Mucosa of rectum (tissue), 2 donors: ENCODE data around the gene ATXN1.

Experiments used
- H3K27ac ChIP-seq, 2 donors: one replicate each; pipeline ENCODE4 v1.7.0; 2013; ENCODE audit warnings: inconsistent platforms in 2 of 2, low read depth in 2 of 2, low read length in 2 of 2
- H3K27me3 ChIP-seq, 2 donors: one replicate each; pipeline ENCODE4 v1.7.0; 2013; ENCODE audit warnings: low read length in 2 of 2; ENCODE audit not compliant: control insufficient read depth in 2 of 2, insufficient read depth in 2 of 2
- H3K36me3 ChIP-seq, 2 donors: one replicate each; pipeline ENCODE4 v1.7.0; 2013; ENCODE audit warnings: low read length in 2 of 2; ENCODE audit not compliant: control insufficient read depth in 2 of 2, insufficient read depth in 2 of 2
- H3K4me1 ChIP-seq, 2 donors: one replicate each; pipeline ENCODE4 v1.7.0; 2013; ENCODE audit warnings: low read length in 2 of 2, mild to moderate bottlenecking in 1 of 2; ENCODE audit not compliant: control insufficient read depth in 2 of 2, insufficient read depth in 2 of 2
- H3K4me3 ChIP-seq, 2 donors: one replicate each; pipeline ENCODE4 v1.7.0; 2013; ENCODE audit warnings: low read length in 2 of 2
- H3K9ac ChIP-seq, 2 donors: one replicate each; pipeline ENCODE4 v1.7.0; 2013; ENCODE audit warnings: low read length in 2 of 2, low read depth in 1 of 2, mild to moderate bottlenecking in 1 of 2
- H3K9me3 ChIP-seq, 2 donors: one replicate each; pipeline ENCODE4 v1.7.0; 2013; ENCODE audit warnings: low read length in 2 of 2; ENCODE audit not compliant: control insufficient read depth in 2 of 2
- donor health status: healthy.
- donor health status: Normal muscosa, but diverticular disease.

ATXN1 gene

DNA sequence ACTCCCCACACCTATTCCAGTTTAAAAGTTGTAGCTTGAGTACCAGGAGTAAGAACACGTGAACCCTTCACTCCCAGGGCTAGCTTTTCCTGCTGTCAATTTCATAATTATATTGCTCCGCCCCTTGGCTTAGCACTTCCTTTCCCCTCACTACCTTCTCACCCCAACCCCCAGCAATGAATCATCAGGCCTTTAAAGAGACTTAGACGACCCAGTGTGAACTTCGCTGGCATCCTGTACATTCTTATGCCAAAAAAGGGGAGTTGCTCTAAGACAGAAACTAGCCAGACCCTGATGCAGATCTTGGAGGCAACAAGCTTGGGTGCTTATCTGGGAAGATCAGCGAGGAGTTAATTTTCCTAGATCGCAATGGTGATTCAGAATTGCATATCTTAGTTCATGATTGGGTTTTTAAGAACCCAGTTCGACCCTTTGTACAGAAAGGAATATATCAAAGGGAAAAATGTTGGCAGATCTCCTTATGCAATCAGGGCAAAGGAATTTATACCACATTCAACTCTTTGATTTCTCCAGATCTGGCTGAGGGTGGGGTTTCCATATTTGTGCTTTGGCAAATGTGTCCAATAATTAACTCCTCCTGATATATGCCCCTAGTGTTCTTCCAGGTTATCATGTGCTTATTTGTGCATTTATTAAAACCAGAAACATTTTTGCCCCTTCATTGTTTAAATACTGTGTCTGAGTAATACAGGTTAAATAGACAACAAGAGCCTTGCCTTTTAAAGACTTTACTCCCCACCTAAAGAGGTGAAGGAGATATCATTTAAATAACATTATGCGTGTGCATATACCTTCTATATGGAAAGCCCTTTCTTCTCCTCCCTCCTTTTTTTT lies 8.1 kb upstream of the ATXN1 start:
- H3K4me1 ChIP-seq: peaks cover 7 to 13% of the 10 kb centered on the region in 2 donors
- no peaks in the 10 kb centered on the region for H3K36me3 ChIP-seq
- no peak overlapping the region for H3K27ac ChIP-seq
- peak overlapping the region in 1 of 2 donors; percentile 19 for H3K9ac ChIP-seq
- H3K4me3 ChIP-seq: no peak overlapping the region
- H3K9me3 ChIP-seq: no peaks in the 10 kb centered on the region
- no peaks in the 10 kb centered on the region for H3K27me3 ChIP-seq

DNA sequence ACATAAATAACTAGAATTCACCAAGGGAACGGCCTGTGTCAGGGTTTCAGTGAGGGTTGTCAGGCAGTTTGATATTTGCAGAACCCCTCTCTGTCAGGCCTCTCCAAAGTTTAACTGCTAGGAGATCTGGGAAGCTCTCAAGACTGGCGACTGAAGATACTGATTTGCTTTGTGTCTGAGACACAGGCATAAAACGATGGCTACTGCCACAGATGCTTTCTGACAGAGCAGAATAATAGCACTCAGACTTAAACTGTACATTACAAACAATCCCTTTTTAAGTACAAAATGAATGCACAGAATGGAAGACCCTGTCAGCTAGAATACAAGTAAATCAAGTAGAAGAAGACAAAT lies 7.2 kb upstream of the ATXN1 start:
- no peak overlapping the region for H3K27ac ChIP-seq
- no peaks in the 10 kb centered on the region for H3K9me3 ChIP-seq
- H3K36me3 ChIP-seq: no peaks in the 10 kb centered on the region
- no peaks in the 10 kb centered on the region for H3K27me3 ChIP-seq
- no peak overlapping the region for H3K9ac ChIP-seq
- H3K4me3 ChIP-seq: no peak overlapping the region
- H3K4me1 ChIP-seq: peaks cover 7 to 13% of the 10 kb centered on the region in 2 donors

DNA sequence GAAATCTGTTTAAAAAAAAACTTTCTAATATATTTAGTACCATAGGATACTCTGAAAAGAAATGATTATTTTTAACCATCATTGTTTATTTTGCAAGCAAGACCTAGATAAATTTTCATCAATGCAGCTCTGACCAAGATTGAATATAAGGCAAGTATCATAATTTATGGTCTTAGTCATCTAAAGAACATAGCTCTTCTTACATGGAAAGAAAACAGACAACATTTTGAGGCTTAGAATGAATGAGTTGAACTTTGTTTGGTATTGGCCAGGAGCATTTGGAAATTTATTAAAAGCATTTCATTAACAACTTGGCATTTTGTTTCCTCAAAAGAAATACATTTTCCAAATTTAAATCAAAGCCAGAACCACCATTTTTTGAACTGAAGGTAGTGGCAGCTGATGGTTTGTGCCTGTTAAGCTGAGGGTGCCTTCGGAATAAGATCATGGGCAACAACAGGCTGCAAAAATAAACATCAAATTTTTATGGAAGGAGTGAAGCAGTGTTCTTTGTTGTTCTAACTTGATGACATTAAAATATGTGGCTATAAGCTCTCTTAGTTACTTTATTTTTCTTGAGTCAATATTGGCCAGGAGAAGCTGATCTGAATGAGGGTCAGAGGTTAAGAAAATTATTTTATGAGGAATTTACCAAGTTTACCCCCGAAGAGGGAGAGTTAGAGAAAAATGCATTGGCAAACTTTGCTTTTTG lies 6.7 kb upstream of the ATXN1 start:
- Histone ChIP-seq H3K9ac (no peak overlapping the region), H3K9me3 (no peaks in the 10 kb centered on the region), H3K36me3 (no peaks in the 10 kb centered on the region), H3K27ac (no peak overlapping the region), H3K27me3 (no peaks in the 10 kb centered on the region), H3K4me1 (peaks cover 7 to 13% of the 10 kb centered on the region in 2 donors), H3K4me3 (no peak overlapping the region)

- H3K9ac ChIP-seq: no peak overlapping the region
- H3K9me3 ChIP-seq: no peaks in the 10 kb centered on the region
- no peaks in the 10 kb centered on the region for H3K27me3 ChIP-seq
- no peak overlapping the region for H3K27ac ChIP-seq
- no peak overlapping the region for H3K4me3 ChIP-seq
- H3K36me3 ChIP-seq: no peaks in the 10 kb centered on the region
- H3K4me1 ChIP-seq: peaks cover 13% of the 10 kb centered on the region in 2 donors
Observed at GRCh38 chr6:16766836-16767745, 5.8 kb upstream of the ATXN1 start.

- peaks cover 13 to 16% of the 10 kb centered on the region in 2 donors for H3K4me1 ChIP-seq
- no peak overlapping the region for H3K27ac ChIP-seq
- H3K4me3 ChIP-seq: no peak overlapping the region
- H3K9ac ChIP-seq: no peak overlapping the region
- no peaks in the 10 kb centered on the region for H3K27me3 ChIP-seq
- H3K9me3 ChIP-seq: no peaks in the 10 kb centered on the region
- H3K36me3 ChIP-seq: no peaks in the 10 kb centered on the region
Observed at GRCh38 chr6:16766043-16766536, 4.8 kb upstream of the ATXN1 start.

DNA sequence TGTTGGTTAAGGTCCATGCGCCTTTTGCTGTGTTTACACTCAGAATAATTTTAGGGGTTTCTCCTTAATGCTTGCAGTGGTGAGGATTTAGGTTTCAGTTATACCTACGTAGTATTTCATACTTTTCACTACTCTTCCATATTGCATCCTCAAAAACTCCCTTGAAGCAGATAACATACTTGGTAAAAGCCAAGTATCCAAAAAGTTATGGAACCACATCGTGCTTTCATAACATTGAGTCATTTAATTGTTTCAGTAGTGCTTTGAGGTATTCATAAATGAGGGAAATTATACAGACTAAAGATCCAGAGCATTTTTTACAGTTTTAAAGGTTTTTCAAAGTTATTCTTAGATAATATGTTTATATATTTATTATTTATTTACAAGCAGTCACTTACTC lies 4.0 kb upstream of the ATXN1 start:
- Histone ChIP-seq H3K9ac (no peak overlapping the region), H3K4me3 (no peak overlapping the region), H3K36me3 (no peaks in the 10 kb centered on the region), H3K4me1 (peaks cover 8 to 14% of the 10 kb centered on the region in 2 donors), H3K27me3 (no peaks in the 10 kb centered on the region), H3K9me3 (no peaks in the 10 kb centered on the region), H3K27ac (no peak overlapping the region)

DNA sequence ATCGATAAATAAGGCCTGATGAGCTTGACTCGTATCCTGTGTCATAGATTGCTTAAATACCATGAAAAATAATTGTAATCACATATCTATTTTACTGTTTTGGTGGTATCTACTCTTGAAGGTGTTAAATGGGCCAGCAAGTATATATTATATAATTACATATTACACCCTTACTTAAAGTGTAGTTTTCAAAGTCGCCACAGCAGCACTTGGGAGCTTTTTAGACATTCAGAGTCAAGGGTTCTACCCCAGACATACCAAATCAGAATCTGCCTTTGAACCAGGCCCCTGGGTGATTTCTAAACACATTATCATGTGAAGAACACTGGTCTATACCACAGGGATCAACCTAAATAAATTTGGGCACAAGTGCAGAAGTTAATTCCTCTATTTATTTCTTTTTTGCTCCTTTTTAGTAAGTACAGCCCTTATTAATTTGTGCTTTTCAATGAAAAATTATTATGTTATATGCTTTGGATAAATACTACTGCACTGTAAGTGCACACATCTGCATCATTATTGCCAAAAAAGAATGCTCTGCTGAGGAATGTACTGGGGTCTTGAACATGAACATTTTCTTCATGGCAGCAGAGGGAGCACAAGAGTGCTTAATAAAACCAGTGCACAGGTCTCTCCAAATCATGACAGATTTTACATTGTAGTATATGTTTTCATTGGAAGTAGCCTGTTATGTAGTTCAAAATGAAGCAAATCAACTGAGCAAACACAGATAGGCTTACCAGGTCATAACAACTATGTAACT lies 3.1 kb upstream of the ATXN1 start:
- no peak overlapping the region for H3K27ac ChIP-seq
- peaks cover 8 to 12% of the 10 kb centered on the region in 2 donors for H3K4me1 ChIP-seq

DNA sequence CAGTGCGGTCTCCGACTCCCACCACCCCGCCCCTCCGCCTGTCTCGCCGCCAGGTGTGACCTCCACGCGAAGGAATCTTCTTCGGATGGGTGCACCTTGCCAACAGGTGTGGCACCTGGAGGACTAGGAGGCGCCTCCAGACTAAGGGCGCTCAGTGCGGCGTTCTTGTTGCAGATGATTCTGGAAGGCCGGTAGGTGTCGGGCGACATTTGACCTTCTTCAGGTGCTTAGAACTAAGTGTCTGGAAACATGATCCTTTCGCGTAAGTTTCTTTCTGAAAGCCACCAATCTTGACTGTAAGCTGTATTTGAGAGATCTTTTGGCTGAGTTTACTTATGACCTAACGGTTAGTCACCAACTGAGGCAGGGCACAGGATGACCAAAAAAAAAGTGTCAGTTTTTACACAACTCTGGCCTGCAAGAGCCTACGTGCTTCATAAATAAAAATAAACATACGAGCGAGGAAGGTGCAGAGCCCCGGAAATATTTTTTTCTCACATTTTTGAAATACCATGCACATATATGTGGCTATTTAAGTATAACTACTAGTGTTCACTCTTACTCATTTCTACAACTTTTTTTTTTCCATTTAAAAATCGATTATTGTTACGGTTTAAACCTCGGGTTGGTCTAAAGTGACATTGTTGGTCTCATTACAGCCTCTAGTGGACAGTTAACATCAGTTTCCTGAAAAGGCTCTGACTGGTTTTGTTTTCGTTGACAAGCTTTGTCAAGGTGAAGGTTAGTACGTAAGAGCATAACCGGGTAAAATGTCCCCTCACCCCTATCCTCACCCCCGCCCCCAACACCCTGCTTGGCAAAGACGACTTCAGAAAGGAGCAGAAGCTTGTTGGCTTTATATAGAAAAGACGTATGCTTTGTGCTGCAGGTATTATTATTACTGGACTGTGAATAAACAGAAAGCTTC lies 1.6 kb upstream of the ATXN1 start:
- Histone ChIP-seq H3K4me1 (peaks cover 5 to 19% of the 10 kb centered on the region in 2 donors), H3K27ac (peak overlapping the region; percentile 98), H3K9ac (peak overlapping the region; percentile 78 to 80), H3K36me3 (no peaks in the 10 kb centered on the region), H3K9me3 (no peaks in the 10 kb centered on the region), H3K27me3 (no peaks in the 10 kb centered on the region), H3K4me3 (peak overlapping the region; percentile 83 to 97)

More for the DNA sequence above, 3.1 kb upstream of the ATXN1 start:
- Histone ChIP-seq H3K4me3 (no peak overlapping the region), H3K9ac (no peak overlapping the region), H3K27me3 (no peaks in the 10 kb centered on the region), H3K36me3 (no peaks in the 10 kb centered on the region), H3K9me3 (no peaks in the 10 kb centered on the region)

GRCh38 chr6:16762268-16762549 lies 949 bp upstream of the ATXN1 start:
- H3K9me3 ChIP-seq: no peaks in the 10 kb centered on the region
- peak overlapping the region; percentile 78 to 80 for H3K9ac ChIP-seq
- peak overlapping the region; percentile 98 for H3K27ac ChIP-seq
- peak overlapping the region; percentile 83 to 97 for H3K4me3 ChIP-seq
- peaks cover 5 to 19% of the 10 kb centered on the region in 2 donors for H3K4me1 ChIP-seq
- H3K36me3 ChIP-seq: no peaks in the 10 kb centered on the region
- no peaks in the 10 kb centered on the region for H3K27me3 ChIP-seq
